HCT116 (cell line): Measurements from ENCODE around the gene ARL4C. TPM values are rescaled to one million over a fixed set of nuclear protein-coding genes. Genes with fewer than 3 reads are reported as not detected.

ENCODE experiments used
- ATAC-seq: fragments of 200-7000 bp; cut with Tn5 transposase; 2 replicates; pipeline ENCODE4 v1.9.1; 2020; ENCODE audit warnings: mild to moderate bottlenecking, moderate library complexity
- BruUV-seq: library from RNA; stranded (reverse); fragments of 400-500 nt; replicated peaks from 2 replicates; lab custom pipeline; 2021; lab: Mats Ljungman, UMichigan
- CTCF ChIA-PET: fragments of 300-600 bp; sonication (Branson Sonifier 250); formaldehyde crosslinking; loops from one replicate; lab custom pipeline; 2021; ENCODE audit warnings: antibody characterized with exemption; lab: Charles Lee
- POLR2A ChIA-PET: fragments of 300-600, 350-600 bp; sonication (Branson Sonifier 250); formaldehyde crosslinking; loops from one replicate; lab custom pipeline; 2021; ENCODE audit warnings: antibody characterized with exemption; lab: Charles Lee
- RAD21 ChIA-PET, 2 experiments: fragments of 300-600 bp; sonication (Branson Sonifier 250); formaldehyde crosslinking; loops; one replicate each; lab custom pipeline; 2023; ENCODE audit warnings: low total read pairs in 2 of 2; ENCODE audit not compliant: uncharacterized antibody in 2 of 2, unreplicated experiment in 2 of 2, low non-redundant PET in 1 of 2; lab: Charles Lee
- DNase-seq: peaks from one replicate; pipeline ENCODE4 v3.0.0-alpha.2; 2010; ENCODE audit warnings: low read depth, low spot score
- H2AFZ ChIP-seq: fragments of 200-600 bp; shearing (Covaris generic), sonication (generic); 2 replicates; pipeline ENCODE4 v1.6.1; 2017; ENCODE audit warnings: low read depth, mixed run types, mixed read lengths, antibody characterized with exemption, low read length; ENCODE audit not compliant: poor library complexity, severe bottlenecking
- H3K27ac ChIP-seq: 2 replicates; pipeline ENCODE4 v1.5.1; 2012; ENCODE audit warnings: low read depth, low read length
- H3K27me3 ChIP-seq: fragments of 200-600 bp; sonication (generic); 2 replicates; pipeline ENCODE4 v1.6.1; 2016; ENCODE audit warnings: mixed run types, low read length, mixed read lengths; ENCODE audit not compliant: insufficient read depth
- H3K36me3 ChIP-seq, 2 experiments: fragments of 200-500 bp in 1 of 2; fragments of 200-600 bp in 1 of 2; sonication (Bioruptor generic) in 1 of 2; sonication (generic) in 1 of 2; 2 replicates each; pipeline versions ENCODE4 v1.5.1 to v1.6.1; 2014 to 2016; ENCODE audit warnings: low read length in 2 of 2, inconsistent platforms in 1 of 2, mixed read lengths in 1 of 2, mixed run types in 1 of 2; ENCODE audit not compliant: insufficient read depth in 2 of 2, control insufficient read depth in 1 of 2
- H3K4me1 ChIP-seq, 2 experiments: fragments of 200-600 bp in 1 of 2; sonication (generic) in 1 of 2; 2 replicates each; pipeline versions ENCODE4 v1.5.1 to v1.6.1; 2012 to 2017; ENCODE audit warnings: low read length in 2 of 2, inconsistent platforms in 1 of 2, mild to moderate bottlenecking in 1 of 2, mixed read lengths in 1 of 2, mixed run types in 1 of 2, moderate library complexity in 1 of 2; ENCODE audit not compliant: insufficient read depth in 2 of 2, control insufficient read depth in 1 of 2
- H3K4me2 ChIP-seq: fragments of 200-600 bp; sonication (generic); 2 replicates; pipeline ENCODE4 v1.6.1; 2017; ENCODE audit warnings: mixed run types, low read length, mixed read lengths
- H3K4me3 ChIP-seq, 2 experiments: fragments of 200-600 bp in 1 of 2; sonication (generic) in 1 of 2; replicated peaks in 1 of 2; 2 replicates each; pipeline ENCODE4 v1.5.1; 2011 to 2016; ENCODE audit warnings: low read length in 2 of 2, control low read depth in 1 of 2, low read depth in 1 of 2, mild to moderate bottlenecking in 1 of 2, mixed read lengths in 1 of 2, mixed run types in 1 of 2
- H3K79me2 ChIP-seq: fragments of 200-600 bp; sonication (generic); 2 replicates; pipeline ENCODE4 v1.6.1; 2017; ENCODE audit warnings: mild to moderate bottlenecking, mixed run types, low read length, moderate library complexity, mixed read lengths; ENCODE audit not compliant: insufficient read depth
- H3K9ac ChIP-seq: fragments of 200-600 bp; sonication (generic); 2 replicates; pipeline ENCODE4 v1.6.1; 2016; ENCODE audit warnings: low read length, mixed read lengths
- H3K9me2 ChIP-seq: fragments of 200-600 bp; sonication (generic), shearing (Covaris generic); 2 replicates; pipeline ENCODE4 v1.6.1; 2017; ENCODE audit warnings: mixed run types, mild to moderate bottlenecking, moderate library complexity; ENCODE audit not compliant: insufficient read depth
- H3K9me3 ChIP-seq, 2 experiments: fragments of 200-500 bp in 1 of 2; fragments of 200-600 bp in 1 of 2; sonication (Bioruptor generic) in 1 of 2; sonication (generic) in 1 of 2; 2 replicates each; pipeline ENCODE4 v1.6.1; 2014 to 2017; ENCODE audit warnings: low read length in 2 of 2, mixed read lengths in 2 of 2, inconsistent platforms in 1 of 2, low read depth in 1 of 2, mild to moderate bottlenecking in 1 of 2, mixed run types in 1 of 2, moderate library complexity in 1 of 2; ENCODE audit not compliant: control insufficient read depth in 1 of 2, insufficient read depth in 1 of 2
- H4K20me1 ChIP-seq: fragments of 200-600 bp; sonication (generic), shearing (Covaris generic); 2 replicates; pipeline ENCODE4 v1.6.1; 2017; ENCODE audit warnings: mixed run types, mild to moderate bottlenecking, moderate library complexity; ENCODE audit not compliant: insufficient read depth
- ATF3 ChIP-seq: IDR thresholded peaks from 2 replicates; pipeline ENCODE4 v1.6.1; 2012
- CTCF ChIP-seq, 3 experiments: fragments of 200-600 bp in 1 of 3; sonication (generic) in 1 of 3; IDR thresholded peaks in 2 of 3; conservative IDR thresholded peaks in 1 of 3; 2 replicates each; pipeline ENCODE4 v1.5.1; 2012 to 2017; ENCODE audit warnings: low read depth in 2 of 3, low read length in 2 of 3, antibody characterized with exemption in 1 of 3, borderline replicate concordance in 1 of 3, control low read depth in 1 of 3, mild to moderate bottlenecking in 1 of 3, mixed read lengths in 1 of 3, mixed run types in 1 of 3, moderate library complexity in 1 of 3; ENCODE audit not compliant: insufficient read depth in 1 of 3
- JUND ChIP-seq: IDR thresholded peaks from 2 replicates; pipeline ENCODE4 v1.6.1; 2012
- POLR2A ChIP-seq: IDR thresholded peaks from 2 replicates; pipeline ENCODE4 v1.7.0; 2011; ENCODE audit warnings: borderline replicate concordance; ENCODE audit not compliant: insufficient read depth, insufficient read length; ENCODE audit errors: extremely low read depth
- RAD21 ChIP-seq: IDR thresholded peaks from 2 replicates; pipeline ENCODE4 v1.6.1; 2012; ENCODE audit warnings: low read depth, mild to moderate bottlenecking
- SRF ChIP-seq: IDR thresholded peaks from 2 replicates; pipeline ENCODE4 v1.6.1; 2012; ENCODE audit warnings: low read depth
- YY1 ChIP-seq: IDR thresholded peaks from 2 replicates; pipeline ENCODE4 v1.6.1; 2011; ENCODE audit warnings: low read length, low read depth, moderate library complexity, mild to moderate bottlenecking; ENCODE audit not compliant: insufficient replicate concordance; ENCODE audit errors: extremely low read depth
- ZBTB33 ChIP-seq: IDR thresholded peaks from 2 replicates; pipeline ENCODE4 v1.6.1; 2011; ENCODE audit warnings: mild to moderate bottlenecking, low read length, moderate library complexity; ENCODE audit not compliant: insufficient replicate concordance; ENCODE audit errors: extremely low read depth
- intact Hi-C: fragments of 100-400 bp; cut with micrococcal nuclease; formaldehyde crosslinking; loops from 2 replicates; pipeline ENCODE4 v1.10.0; 2022
- total RNA-seq: library from RNA; stranded (reverse); gene quantifications from one replicate; pipeline ENCODE4 v1.2.1, GENCODE V29; 2021; ENCODE audit not compliant: unreplicated experiment

Gene ARL4C
- total RNA-seq, 1 experiment from 2014 or later: 4.1 TPM

- Histone ChIP-seq H2AFZ (no peak overlapping the region), H3K4me1 (peaks cover 24 to 29% of the 10 kb centered on the region in 2 experiments), H3K4me2 (no peak overlapping the region), H3K9ac (no peak overlapping the region), H3K27ac (no peak overlapping the region), H3K36me3 (no peaks in the 10 kb centered on the region), H3K9me2 (no peaks in the 10 kb centered on the region), H3K4me3 (no peak overlapping the region), H3K27me3 (no peaks in the 10 kb centered on the region), H4K20me1 (no peaks in the 10 kb centered on the region), H3K79me2 (no peaks in the 10 kb centered on the region), H3K9me3 (no peaks in the 10 kb centered on the region)
- ChIA-PET POLR2A (no interaction called here), CTCF (interaction anchor here (0.8 to 2.6 kb wide), 5 partner anchors 45 to 616 kb away, joined by 3 to 18 read pairs (median 3); no protein-coding TSS in a partner anchor), RAD21 (interaction anchor here in 1 of 2 experiments (1.2 kb wide), 1 partner anchor 211 kb away, joined by 5 read pairs; no protein-coding TSS in a partner anchor)
- no TSS peak for BruUV-seq
- ATAC-seq (peak; percentile 60), DNase-seq (peak; percentile 49)
- TF ChIP-seq CTCF (IDR thresholded peaks at IDR 0.05 in 2 of 3, conservative IDR thresholded peaks at IDR 0.05 in 1 of 3; ENCODE audit: borderline replicate concordance in 1 of 3, insufficient read depth in 1 of 3, low read depth in 2 of 3, low read length in 2 of 3) (peak; percentile 42 to 82 (median 69); a peak in 5 of 6 replicates), SRF (no peak), RAD21 (peak; percentile 94), POLR2A (no peak), ZBTB33 (no peak), YY1 (no peak), JUND (no peak), ATF3 (no peak)
- intact Hi-C loops: loop anchor here (1.0 kb wide), 3 partner anchors 211 to 524 kb away; no protein-coding TSS in a partner anchor
Observed at GRCh38 chr2:234500394-234501006, 3.6 kb upstream of the ARL4C start.
